ENCODE measurements around the gene SKAP1.

DNA sequence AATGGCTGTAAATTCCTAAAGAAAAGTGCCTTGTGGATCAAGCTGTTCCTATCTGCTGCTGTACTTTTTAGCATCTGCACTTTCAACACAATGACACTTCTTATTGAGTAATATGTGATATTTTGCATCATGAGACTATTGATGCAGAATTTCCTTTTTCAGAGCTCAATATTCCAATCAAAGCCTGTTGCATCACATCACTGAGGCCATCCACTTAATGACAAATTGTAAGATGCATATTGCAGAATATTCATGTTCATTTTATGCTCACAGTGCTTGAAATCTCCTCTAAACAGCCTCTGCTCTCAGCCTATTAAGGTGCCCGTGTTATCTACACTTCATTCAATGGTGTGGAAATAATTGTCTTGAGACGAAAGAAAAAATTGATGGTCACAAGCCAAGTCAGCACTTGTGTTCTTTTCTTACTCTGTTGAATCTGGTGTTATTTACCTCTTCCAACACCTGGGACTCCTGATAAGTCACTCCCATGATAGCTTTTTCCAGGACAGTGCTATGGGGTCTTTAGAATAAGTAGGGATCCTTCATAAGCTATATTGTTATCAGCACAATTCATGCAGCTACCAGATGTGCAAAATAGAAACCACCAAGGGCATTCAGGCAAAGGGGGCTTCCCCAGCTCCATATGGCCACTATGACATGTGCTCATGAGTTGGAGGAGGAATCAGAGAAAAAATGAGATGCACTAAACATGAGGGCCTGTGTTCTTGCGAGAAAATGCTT is 9.3 kb upstream of the SKAP1 start:
- no peak for TF ChIP-seq POLR2A (IDR thresholded peaks at IDR 0.05; ENCODE audit: low read length)
- no peak for TF ChIP-seq GATA1 (IDR thresholded peaks at IDR 0.05; ENCODE audit: low read depth, low read length)

Measured in erythroblast (primary cell).